HG02970 (cell line): Measurements from ENCODE around the gene FBL.
A peak's percentile ranks its signal among the peaks of the same experiment; 100 is the strongest.
"Not testable (repeated sequence)": the region's sequence is repeated elsewhere in the genome, so short reads cannot be mapped to it uniquely, and the experiment has no call there.

Source experiments
- ATAC-seq: cut with Tn5 transposase; IDR thresholded peaks from one replicate; pipeline ENCODE4 v1.9.1; 2021; ENCODE audit warnings: mild to moderate bottlenecking, moderate library complexity, moderate number of reproducible peaks; ENCODE audit not compliant: unreplicated experiment, low FRiP score

Gene FBL

DNA sequence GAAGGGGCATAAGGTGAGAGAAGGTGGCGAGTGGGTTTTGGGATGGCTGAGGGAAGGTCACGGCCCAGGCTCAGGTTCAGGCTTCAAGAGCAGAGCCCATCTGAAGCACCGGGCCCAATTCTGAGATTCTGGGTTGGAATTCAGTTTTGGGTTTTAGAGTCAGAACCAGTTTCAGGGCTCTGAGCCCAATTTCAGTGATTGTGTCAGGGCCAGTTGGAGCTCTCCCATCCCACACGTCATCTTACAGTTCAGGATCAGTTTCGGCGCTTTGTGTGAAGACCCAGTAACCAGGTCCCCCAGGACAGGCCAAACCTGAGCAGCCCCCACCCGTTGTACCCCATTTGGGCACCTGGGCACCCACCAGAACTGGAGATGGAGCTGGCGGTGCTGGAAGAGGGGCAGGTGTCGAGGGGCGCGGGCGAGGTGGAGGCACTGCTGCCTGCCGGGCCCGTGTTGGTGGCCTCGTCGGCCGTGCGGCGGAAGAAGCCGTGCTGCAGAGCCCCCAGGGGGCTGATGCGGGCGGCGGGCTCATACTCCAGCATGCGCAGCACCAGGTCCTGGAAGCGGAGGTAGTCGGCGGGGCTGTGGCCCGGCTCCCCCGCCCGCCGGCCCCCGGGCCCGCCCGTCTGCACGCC lies 19.8 kb downstream of the FBL start:
- ATAC-seq = no peak

DNA sequence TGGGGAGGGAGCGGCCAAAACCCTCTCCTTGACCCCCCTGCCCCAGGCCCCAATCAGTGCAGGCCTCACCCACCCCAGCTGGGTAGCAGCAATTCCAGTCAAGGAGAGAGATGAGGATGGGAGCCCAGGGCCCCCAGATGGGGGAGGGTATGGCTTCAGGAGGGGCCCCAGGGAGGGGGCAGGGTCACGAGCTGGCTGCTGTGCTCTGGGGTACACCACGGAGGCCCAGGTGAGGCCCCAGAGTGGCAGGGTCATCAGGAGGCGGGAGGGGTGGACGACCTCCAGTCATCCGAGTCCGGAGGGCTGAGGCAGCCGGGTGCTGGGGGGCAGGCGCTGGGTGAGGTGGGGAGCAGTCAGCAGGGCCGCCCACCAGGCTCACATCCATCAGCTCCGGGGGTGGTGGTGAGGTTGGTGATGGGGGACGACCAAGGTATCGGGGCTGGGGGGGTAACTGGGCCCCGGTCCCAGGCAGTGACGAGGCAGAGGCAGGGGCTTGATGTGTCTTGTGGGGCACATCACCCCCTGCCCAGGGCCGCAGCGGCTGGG lies 20.6 kb downstream of the FBL start:
- ATAC-seq = no peak

DNA sequence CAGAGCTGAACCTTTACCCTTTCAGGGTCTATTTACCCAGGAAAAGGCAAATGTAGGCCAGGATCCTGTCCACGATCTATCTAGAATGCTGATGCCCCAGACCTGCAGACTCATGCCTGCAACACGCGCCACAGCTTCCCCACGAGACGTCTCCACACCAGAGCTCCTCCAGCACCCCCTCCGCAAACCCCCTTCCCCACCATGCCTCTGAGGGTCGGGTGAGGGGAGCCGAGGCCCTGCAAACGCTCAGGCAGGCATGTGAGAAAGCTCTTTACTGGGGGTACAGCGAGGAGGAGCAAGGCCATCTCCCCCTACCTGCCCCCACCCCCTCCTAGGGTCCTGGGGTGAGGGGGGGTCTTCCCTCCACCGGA lies 21.1 kb downstream of the FBL start:
- no peak for ATAC-seq

DNA sequence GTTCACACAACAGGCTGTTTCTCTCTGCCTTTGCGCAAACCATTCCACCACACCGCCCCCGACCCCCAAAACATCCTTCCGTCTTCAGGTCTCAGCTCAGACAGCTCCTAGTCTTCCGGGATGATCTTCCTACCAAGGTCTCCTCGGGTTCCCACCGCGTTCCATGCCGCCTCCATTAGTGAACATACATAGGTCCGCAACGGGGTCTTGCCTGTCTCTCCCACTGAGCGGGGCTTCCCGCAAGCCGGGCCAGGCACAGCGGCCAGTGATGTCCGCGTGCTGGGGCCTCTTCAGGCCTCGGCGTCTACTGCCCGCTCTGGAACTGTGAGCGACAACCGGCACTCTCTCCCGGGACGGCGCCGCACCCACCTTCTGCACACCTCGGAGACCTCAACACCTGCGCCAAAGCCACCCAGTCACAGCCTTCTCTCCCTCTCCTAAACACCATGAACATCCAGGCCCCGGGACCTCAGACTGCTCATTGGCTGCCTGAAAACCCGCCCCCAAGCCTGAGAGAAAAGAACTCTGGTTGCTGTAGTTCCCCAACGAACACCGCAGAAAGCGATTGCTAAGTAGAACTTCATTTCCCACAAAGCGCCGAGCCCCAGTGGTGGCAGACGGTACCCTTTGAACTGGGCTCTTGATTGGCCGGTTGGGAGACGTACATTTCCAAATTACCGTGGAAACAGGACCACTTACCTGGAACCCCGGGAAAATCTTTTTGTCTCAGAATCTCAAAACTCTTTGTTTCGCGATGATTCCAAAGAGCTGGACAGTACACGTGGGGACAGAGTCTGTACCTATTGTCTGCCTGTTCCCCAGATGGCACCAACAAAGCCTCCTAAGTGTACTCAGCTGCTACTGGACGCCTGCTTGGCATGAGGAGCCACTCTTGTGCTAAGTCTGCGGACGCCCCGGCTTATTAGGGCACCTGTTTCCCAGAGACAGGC lies 21.8 kb downstream of the FBL start:
- peak; percentile 62 for ATAC-seq

- no peak for ATAC-seq
Measured at GRCh38 chr19:39823686-39824085, 22.5 kb downstream of the FBL start.

DNA sequence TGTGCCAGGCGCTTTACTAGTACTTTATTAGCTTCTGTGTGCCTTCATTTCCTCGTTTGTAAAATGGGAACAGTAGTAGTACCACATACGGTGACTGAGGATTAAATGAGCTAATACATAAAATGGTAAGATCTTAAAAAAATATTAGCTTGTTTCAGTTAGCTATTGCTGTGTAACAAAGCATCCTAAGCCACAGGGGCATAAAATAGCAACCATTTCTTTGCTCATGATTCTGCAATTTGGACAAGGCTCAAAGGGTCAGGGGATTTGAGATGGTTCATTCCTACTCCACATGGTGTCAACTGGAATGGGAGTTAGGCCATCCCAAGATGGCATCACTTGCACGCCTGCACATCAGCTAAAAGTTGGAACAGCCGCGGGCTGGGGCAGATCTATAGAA lies 25.5 kb downstream of the FBL start:
- no peak for ATAC-seq

GRCh38 chr19:39819786-39820185 lies 26.4 kb downstream of the FBL start:
- no peak for ATAC-seq

- ATAC-seq = no peak
Measured at GRCh38 chr19:39818626-39819097, 27.5 kb downstream of the FBL start.

DNA sequence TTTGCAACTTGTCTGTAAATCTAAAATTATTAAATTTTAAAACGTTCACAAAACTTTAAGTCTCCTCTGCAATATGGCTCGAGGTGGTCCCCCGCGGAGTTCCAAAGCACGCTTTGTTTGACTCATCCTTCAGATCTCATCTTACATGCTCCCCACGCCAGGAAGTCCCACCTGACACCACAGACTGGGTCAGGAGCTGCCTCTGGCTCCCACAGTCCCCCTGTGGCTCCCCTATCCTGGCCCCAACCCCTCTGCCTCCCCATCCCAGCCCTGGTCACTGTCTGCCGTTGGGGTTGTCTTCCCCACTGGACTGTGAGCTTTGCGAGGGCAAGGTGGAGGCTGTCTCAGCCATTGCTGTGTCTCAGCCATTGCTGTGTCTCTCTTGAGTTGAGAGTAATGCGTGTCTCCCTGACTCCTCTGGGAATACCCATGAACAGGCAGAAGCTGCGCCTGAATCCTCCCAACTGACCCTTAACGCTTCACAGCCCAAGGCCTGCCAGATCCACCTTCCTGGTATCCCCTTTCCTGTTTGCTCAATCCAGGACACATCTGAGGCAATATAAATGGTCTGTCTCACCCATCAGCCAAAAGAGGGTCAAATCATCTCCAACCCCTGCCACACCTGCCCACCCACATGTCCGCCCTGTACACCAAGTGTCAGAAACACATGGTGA lies 28.2 kb downstream of the FBL start:
- no peak for ATAC-seq

GRCh38 chr19:39816287-39817048 lies 29.7 kb downstream of the FBL start:
- ATAC-seq = no peak

- no peak for ATAC-seq
Measured at GRCh38 chr19:39814595-39814994, 31.6 kb downstream of the FBL start.

- ATAC-seq = not testable (repeated sequence)
Measured at GRCh38 chr19:39814111-39814510, 32.1 kb downstream of the FBL start.

DNA sequence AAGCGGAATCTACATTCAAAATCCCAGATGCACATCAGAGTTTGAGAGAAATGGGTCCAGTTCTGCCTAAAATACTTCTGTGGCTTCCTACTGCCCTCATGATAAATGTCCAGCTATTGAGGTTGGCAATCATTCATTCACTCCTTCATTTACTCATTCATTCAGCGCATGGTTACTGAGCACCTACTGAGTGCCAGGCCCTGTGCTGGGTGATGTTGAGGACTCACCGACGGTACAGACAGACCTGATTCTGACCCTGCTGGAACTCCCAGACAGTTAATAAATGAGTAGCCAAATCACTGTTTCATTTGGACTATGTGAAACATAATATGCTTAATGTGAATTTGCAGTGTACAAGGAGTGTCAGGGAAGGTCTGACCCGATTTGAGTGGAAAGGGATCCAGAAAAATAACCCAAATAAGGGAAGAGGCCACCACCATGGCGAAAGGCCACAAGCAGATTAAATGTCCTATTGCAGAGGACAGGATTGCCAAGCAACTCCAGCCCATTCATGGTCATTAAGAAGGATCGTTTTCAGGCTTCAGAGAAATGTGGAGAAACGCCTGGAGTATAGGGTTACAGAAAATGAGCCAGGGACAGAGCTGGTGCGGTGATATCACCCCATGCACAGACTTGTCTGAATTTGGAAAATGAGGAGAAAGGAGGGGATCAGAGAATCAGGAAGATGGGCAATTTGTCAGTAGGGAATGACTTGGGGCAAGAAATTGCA lies 32.8 kb downstream of the FBL start:
- no peak for ATAC-seq

GRCh38 chr19:39811064-39811463 lies 35.1 kb downstream of the FBL start:
- no peak for ATAC-seq

DNA sequence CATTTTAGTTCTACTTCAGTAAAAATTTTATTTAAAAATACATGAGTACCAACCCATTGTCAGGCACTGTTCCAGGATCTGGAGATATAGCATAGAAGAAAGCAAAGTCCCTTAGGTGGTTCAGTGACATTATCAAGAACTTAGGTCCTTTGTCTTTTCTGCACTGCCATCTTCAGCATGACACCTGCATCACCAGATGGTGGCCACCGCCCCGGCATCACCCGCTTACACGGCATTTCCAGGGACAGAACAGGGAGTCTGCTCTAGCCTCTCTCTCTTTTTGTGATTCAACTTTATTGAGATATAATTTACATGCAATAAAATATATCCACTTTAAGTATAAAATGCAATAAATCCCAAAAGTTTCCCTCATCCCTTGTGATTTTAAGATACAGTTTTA lies 35.8 kb downstream of the FBL start:
- no peak for ATAC-seq

GRCh38 chr19:39809368-39809767 lies 36.8 kb downstream of the FBL start:
- no peak for ATAC-seq

- not testable (repeated sequence) for ATAC-seq
Measured at GRCh38 chr19:39808688-39809087, 37.5 kb downstream of the FBL start.

- no peak for ATAC-seq
Measured at GRCh38 chr19:39807846-39808364, 38.3 kb downstream of the FBL start.

GRCh38 chr19:39805104-39805503 lies 41.1 kb downstream of the FBL start:
- no peak for ATAC-seq
